Nephron (organoid): ENCODE measurements around the gene HBS1L.
A peak's percentile ranks its signal among the peaks of the same experiment; 100 is the strongest.

Experiments
- H3K27ac Mint-ChIP-seq, 3 experiments: 2 replicates each; pipeline ENCODE4 v1.8.0; 2020; ENCODE audit warnings: mixed read lengths in 3 of 3, mild to moderate bottlenecking in 2 of 3, moderate library complexity in 1 of 3
- H3K27me3 Mint-ChIP-seq: 2 replicates; pipeline ENCODE4 v1.8.0; 2021; ENCODE audit warnings: low read depth, mild to moderate bottlenecking, moderate library complexity, mixed read lengths
- H3K36me3 Mint-ChIP-seq: 2 replicates; pipeline ENCODE4 v1.8.0; 2020; ENCODE audit warnings: low read depth, mixed read lengths
- H3K4me1 Mint-ChIP-seq: 2 replicates; pipeline ENCODE4 v1.8.0; 2020; ENCODE audit warnings: mixed read lengths
- H3K4me3 Mint-ChIP-seq, 3 experiments: 2 replicates each; pipeline ENCODE4 v1.8.0; 2020; ENCODE audit warnings: mild to moderate bottlenecking in 3 of 3, mixed read lengths in 3 of 3, moderate library complexity in 2 of 3
- H3K9me3 Mint-ChIP-seq: 2 replicates; pipeline ENCODE4 v1.8.0; 2020; ENCODE audit warnings: mixed read lengths
- TF ChIP-seq, protein P1 (sequence below), 3 experiments: fragments of 200-600 bp; sonication (generic); IDR thresholded peaks; one replicate each; pipeline ENCODE4 v1.5.0; 2021; ENCODE audit warnings: antibody characterized with exemption in 3 of 3; ENCODE audit not compliant: unreplicated experiment in 3 of 3

HBS1L gene

DNA sequence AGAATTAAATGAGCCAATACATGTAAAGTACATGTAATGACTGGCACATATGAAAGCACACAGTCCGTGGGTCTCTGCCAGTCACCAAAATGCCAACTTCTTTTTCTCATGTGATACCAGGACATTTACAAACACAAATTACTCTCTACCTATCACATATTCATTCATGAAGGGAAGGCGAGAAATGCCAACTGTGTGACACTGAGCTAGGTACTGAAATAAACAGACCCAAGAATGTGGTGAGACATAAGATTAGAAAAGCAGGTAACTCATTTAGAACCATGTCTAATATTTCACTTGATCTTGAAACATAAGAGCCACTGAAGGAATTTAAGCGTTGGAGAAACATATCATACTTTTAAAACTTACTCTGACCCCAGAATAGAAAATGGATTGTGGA is 41.4 kb downstream of the HBS1L start:
- H3K4me3 Mint-ChIP-seq: no peak overlapping the region
- TF ChIP-seq, protein P1, sequence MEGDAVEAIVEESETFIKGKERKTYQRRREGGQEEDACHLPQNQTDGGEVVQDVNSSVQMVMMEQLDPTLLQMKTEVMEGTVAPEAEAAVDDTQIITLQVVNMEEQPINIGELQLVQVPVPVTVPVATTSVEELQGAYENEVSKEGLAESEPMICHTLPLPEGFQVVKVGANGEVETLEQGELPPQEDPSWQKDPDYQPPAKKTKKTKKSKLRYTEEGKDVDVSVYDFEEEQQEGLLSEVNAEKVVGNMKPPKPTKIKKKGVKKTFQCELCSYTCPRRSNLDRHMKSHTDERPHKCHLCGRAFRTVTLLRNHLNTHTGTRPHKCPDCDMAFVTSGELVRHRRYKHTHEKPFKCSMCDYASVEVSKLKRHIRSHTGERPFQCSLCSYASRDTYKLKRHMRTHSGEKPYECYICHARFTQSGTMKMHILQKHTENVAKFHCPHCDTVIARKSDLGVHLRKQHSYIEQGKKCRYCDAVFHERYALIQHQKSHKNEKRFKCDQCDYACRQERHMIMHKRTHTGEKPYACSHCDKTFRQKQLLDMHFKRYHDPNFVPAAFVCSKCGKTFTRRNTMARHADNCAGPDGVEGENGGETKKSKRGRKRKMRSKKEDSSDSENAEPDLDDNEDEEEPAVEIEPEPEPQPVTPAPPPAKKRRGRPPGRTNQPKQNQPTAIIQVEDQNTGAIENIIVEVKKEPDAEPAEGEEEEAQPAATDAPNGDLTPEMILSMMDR (IDR thresholded peaks at IDR 0.05; ENCODE audit: unreplicated experiment in 3 of 3): no peak
- no peaks in the 10 kb centered on the region for H3K27me3 Mint-ChIP-seq
- no peak overlapping the region for H3K27ac Mint-ChIP-seq
- H3K9me3 Mint-ChIP-seq: no peaks in the 10 kb centered on the region
- no peaks in the 10 kb centered on the region for H3K4me1 Mint-ChIP-seq
- H3K36me3 Mint-ChIP-seq: peaks cover 7% of the 10 kb centered on the region

GRCh38 chr6:135012764-135013163 is 41.9 kb downstream of the HBS1L start:
- TF ChIP-seq, protein P1 (IDR thresholded peaks at IDR 0.05; ENCODE audit: unreplicated experiment in 3 of 3): no peak
- Mint-ChIP-seq H3K27ac (no peak overlapping the region), H3K4me3 (no peak overlapping the region), H3K36me3 (peaks cover 7% of the 10 kb centered on the region), H3K9me3 (no peaks in the 10 kb centered on the region), H3K27me3 (no peaks in the 10 kb centered on the region), H3K4me1 (no peaks in the 10 kb centered on the region)

- H3K27ac Mint-ChIP-seq: no peak overlapping the region
- H3K36me3 Mint-ChIP-seq: peaks cover 7% of the 10 kb centered on the region
- TF ChIP-seq, protein P1 (IDR thresholded peaks at IDR 0.05; ENCODE audit: unreplicated experiment in 3 of 3): no peak
- no peaks in the 10 kb centered on the region for H3K9me3 Mint-ChIP-seq
- no peaks in the 10 kb centered on the region for H3K4me1 Mint-ChIP-seq
- H3K27me3 Mint-ChIP-seq: no peaks in the 10 kb centered on the region
- H3K4me3 Mint-ChIP-seq: no peak overlapping the region
Observed at GRCh38 chr6:135012349-135012748, 42.3 kb downstream of the HBS1L start.

DNA sequence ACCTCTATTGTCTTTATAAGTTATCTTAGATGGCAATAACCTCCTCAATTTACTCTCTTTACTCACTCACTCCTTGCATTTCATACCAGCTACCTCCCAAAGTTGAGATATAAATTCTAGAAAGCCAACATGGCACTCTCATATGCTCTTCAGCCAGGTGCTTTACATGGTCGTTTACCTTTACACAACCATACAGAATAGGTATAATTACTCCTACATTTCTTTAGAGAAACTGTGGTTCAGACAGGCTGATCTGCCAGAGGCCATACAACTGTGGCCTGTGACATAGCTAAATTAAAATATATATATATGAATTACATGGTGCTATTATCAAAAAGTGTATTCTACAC is 45.7 kb downstream of the HBS1L start:
- H3K9me3 Mint-ChIP-seq: no peaks in the 10 kb centered on the region
- TF ChIP-seq, protein P1 (IDR thresholded peaks at IDR 0.05; ENCODE audit: unreplicated experiment in 3 of 3): no peak
- H3K27ac Mint-ChIP-seq: peak overlapping the region in 1 of 3 experiments; percentile 20
- no peaks in the 10 kb centered on the region for H3K27me3 Mint-ChIP-seq
- H3K4me1 Mint-ChIP-seq: no peaks in the 10 kb centered on the region
- no peak overlapping the region for H3K4me3 Mint-ChIP-seq
- H3K36me3 Mint-ChIP-seq: peaks cover 7% of the 10 kb centered on the region

GRCh38 chr6:135008072-135008940 is 46.3 kb downstream of the HBS1L start:
- TF ChIP-seq, protein P1 (IDR thresholded peaks at IDR 0.05; ENCODE audit: unreplicated experiment in 3 of 3): no peak
- Mint-ChIP-seq H3K27me3 (no peaks in the 10 kb centered on the region), H3K4me1 (no peaks in the 10 kb centered on the region), H3K27ac (peak overlapping the region in 1 of 3 experiments; percentile 20), H3K36me3 (peaks cover 7% of the 10 kb centered on the region), H3K4me3 (no peak overlapping the region), H3K9me3 (no peaks in the 10 kb centered on the region)

- Mint-ChIP-seq H3K9me3 (no peaks in the 10 kb centered on the region), H3K36me3 (peaks cover 7% of the 10 kb centered on the region), H3K27ac (no peak overlapping the region), H3K4me3 (no peak overlapping the region), H3K4me1 (no peaks in the 10 kb centered on the region), H3K27me3 (no peaks in the 10 kb centered on the region)
- TF ChIP-seq, protein P1 (IDR thresholded peaks at IDR 0.05; ENCODE audit: unreplicated experiment in 3 of 3): no peak
Observed at GRCh38 chr6:135006386-135006914, 48.2 kb downstream of the HBS1L start.
